ENCODE results near the gene GALNT18.

Gene GALNT18

DNA sequence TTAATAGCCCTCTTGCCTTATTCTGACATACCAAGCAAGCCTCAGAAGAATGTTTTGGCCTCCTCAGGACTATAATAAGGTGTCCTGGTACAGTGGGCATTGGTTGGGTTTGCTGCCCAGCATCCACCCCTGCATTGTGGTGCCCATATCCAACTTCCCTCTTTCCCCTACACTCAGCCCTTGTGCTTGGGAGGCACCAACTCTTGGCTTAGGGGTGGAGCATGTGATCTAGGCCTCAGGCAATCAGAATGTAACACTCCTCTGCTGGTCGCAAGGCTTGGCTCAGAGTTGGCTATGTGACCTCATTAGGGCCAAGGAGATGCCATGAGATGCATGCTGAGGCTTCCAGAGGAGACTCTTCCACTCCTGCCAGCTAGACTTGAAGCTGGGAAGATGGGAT, 391.7 kb downstream of the GALNT18 start:
- no peak for DNase-seq

DNA sequence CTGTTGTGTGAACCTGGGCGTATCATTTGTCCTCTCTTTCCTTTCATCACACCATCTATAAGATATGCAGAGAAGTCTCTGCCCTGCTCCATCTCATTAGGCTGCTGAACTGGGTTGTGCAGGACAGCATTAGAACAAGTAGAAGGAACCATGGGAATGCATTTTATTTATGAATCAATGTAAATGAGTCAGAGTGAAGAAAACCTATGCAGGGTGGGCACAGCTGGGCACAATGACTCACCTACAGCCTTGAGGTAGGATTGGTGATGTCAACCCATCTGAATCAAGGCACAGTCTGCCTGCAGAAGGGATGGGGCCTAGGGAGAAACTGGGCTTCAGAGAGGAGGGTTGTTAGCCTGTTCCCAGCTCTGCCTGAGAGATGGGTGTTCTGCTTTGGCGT, 392.2 kb downstream of the GALNT18 start:
- DNase-seq, result no peak

DNA sequence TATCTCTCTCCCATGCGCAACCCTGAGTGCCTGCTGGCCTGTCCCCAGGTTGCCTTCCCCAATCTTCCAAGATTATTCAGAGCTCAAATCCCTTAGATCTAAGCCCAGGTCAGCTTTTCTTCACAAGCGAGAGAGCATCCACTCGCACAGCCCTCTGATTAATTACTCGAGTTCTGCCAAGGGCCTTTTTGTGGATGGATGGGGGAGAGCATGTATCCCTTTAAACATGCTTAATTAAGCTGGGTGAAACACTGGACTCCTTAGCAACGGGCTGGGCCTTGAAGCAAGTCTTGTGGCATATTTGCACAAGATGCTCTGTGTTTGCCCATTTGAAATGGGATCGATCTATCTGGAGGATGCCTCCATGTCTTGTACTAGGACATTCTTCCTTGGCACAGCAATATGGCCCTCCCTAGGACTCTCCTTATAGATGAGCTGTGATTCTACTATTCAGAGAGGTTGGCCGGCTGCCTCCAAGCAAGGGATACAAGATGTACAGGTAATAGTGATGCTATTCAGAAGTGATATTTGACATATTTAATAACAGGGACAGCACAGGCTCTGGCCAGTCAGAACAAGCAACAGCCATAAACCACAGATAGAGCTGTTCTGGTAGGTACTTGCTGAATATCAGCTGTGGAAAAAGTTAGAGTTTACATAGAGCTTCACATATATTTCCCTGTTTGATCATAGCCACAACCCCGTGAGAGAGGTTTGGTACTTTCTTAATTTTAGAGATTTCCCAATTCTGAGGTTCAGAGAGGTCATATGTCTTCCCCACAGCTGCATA, 394.3 kb downstream of the GALNT18 start:
- peak in 2 of 14 donors; percentile 2 to 15 for DNase-seq
